ENCODE data around the gene PRKX.
"Not testable (repeated sequence)": the region's sequence is repeated elsewhere in the genome, so short reads cannot be mapped to it uniquely, and the experiment has no call there.

The PRKX gene

GRCh38 chrX:3712870-3713224 is 602 bp downstream of the PRKX start:
- no peak for TF ChIP-seq EZH2phosphoT487 (IDR thresholded peaks at IDR 0.05; ENCODE audit: borderline replicate concordance, low read length)
- H3K4me2 ChIP-seq (ENCODE audit: low read length): peak overlapping the region; percentile 89
- H3F3A ChIP-seq (ENCODE audit: control insufficient read depth, insufficient read depth): no peaks in the 10 kb centered on the region
- peaks cover 23% of the 10 kb centered on the region for H3K4me1 ChIP-seq (ENCODE audit: control insufficient read depth, low read length)
- peak overlapping the region; percentile 81 for H3K4me3 ChIP-seq (ENCODE audit: low read length)
- H3K9me3 ChIP-seq (ENCODE audit: control insufficient read depth, insufficient read depth, low read length): no peaks in the 10 kb centered on the region
- no peaks in the 10 kb centered on the region for H3K36me3 ChIP-seq (ENCODE audit: control insufficient read depth, low read length)
- peaks cover 30% of the 10 kb centered on the region for H3K79me2 ChIP-seq (ENCODE audit: control insufficient read depth, low read length)
- H4K20me1 ChIP-seq (ENCODE audit: control insufficient read depth, insufficient read depth, low read depth, low read length): no peaks in the 10 kb centered on the region
- no peaks in the 10 kb centered on the region for H3K27me3 ChIP-seq (ENCODE audit: control insufficient read depth, low read length)
- H3K9me2 ChIP-seq (replicated peaks; ENCODE audit: control insufficient read depth, low read length): no peaks in the 10 kb centered on the region
- H3K27ac ChIP-seq (ENCODE audit: low read depth, low read length): no peak overlapping the region

- no peaks in the 10 kb centered on the region for H3K36me3 ChIP-seq (ENCODE audit: control insufficient read depth, low read length)
- H3F3A ChIP-seq (ENCODE audit: control insufficient read depth, insufficient read depth): no peaks in the 10 kb centered on the region
- H3K4me1 ChIP-seq (ENCODE audit: control insufficient read depth, low read length): peaks cover 23% of the 10 kb centered on the region
- no peaks in the 10 kb centered on the region for H3K27me3 ChIP-seq (ENCODE audit: control insufficient read depth, low read length)
- H3K9me3 ChIP-seq (ENCODE audit: control insufficient read depth, insufficient read depth, low read length): no peaks in the 10 kb centered on the region
- no peaks in the 10 kb centered on the region for H3K9me2 ChIP-seq (replicated peaks; ENCODE audit: control insufficient read depth, low read length)
- peak overlapping the region; percentile 89 for H3K4me2 ChIP-seq (ENCODE audit: low read length)
- H3K27ac ChIP-seq (ENCODE audit: low read depth, low read length): no peak overlapping the region
- TF ChIP-seq EZH2phosphoT487 (IDR thresholded peaks at IDR 0.05; ENCODE audit: borderline replicate concordance, low read length): no peak
- no peak for TF ChIP-seq CTCF (IDR thresholded peaks at IDR 0.05; ENCODE audit: low read depth, low read length, poor library complexity, severe bottlenecking)
- H3K4me3 ChIP-seq (ENCODE audit: low read length): peak overlapping the region; percentile 81
- peaks cover 30% of the 10 kb centered on the region for H3K79me2 ChIP-seq (ENCODE audit: control insufficient read depth, low read length)
- H4K20me1 ChIP-seq (ENCODE audit: control insufficient read depth, insufficient read depth, low read depth, low read length): no peaks in the 10 kb centered on the region
Measured at GRCh38 chrX:3712051-3712869, 1.2 kb downstream of the PRKX start.

GRCh38 chrX:3711331-3711917 is 2.0 kb downstream of the PRKX start:
- peak overlapping the region; percentile 89 for H3K4me2 ChIP-seq (ENCODE audit: low read length)
- peaks cover 35% of the 10 kb centered on the region for H3K79me2 ChIP-seq (ENCODE audit: control insufficient read depth, low read length)
- H3K27me3 ChIP-seq (ENCODE audit: control insufficient read depth, low read length): no peaks in the 10 kb centered on the region
- peak overlapping the region; percentile 9; the same call in 1 of the 2 replicates for H3K27ac ChIP-seq (ENCODE audit: low read depth, low read length)
- no peaks in the 10 kb centered on the region for H3F3A ChIP-seq (ENCODE audit: control insufficient read depth, insufficient read depth)
- H3K9me2 ChIP-seq (replicated peaks; ENCODE audit: control insufficient read depth, low read length): no peaks in the 10 kb centered on the region
- no peaks in the 10 kb centered on the region for H3K9me3 ChIP-seq (ENCODE audit: control insufficient read depth, insufficient read depth, low read length)
- peaks cover 23% of the 10 kb centered on the region for H3K4me1 ChIP-seq (ENCODE audit: control insufficient read depth, low read length)
- no peaks in the 10 kb centered on the region for H4K20me1 ChIP-seq (ENCODE audit: control insufficient read depth, insufficient read depth, low read depth, low read length)
- TF ChIP-seq EZH2phosphoT487 (IDR thresholded peaks at IDR 0.05; ENCODE audit: borderline replicate concordance, low read length) (no peak), CTCF (IDR thresholded peaks at IDR 0.05; ENCODE audit: low read depth, low read length, poor library complexity, severe bottlenecking) (no peak)
- peak overlapping the region; percentile 81 for H3K4me3 ChIP-seq (ENCODE audit: low read length)
- H3K36me3 ChIP-seq (ENCODE audit: control insufficient read depth, low read length): no peaks in the 10 kb centered on the region

- not testable (repeated sequence) for H3K9me3 ChIP-seq (ENCODE audit: control insufficient read depth, insufficient read depth, low read length); H3K4me2 ChIP-seq (ENCODE audit: low read length); H4K20me1 ChIP-seq (ENCODE audit: control insufficient read depth, insufficient read depth, low read depth, low read length); H3F3A ChIP-seq (ENCODE audit: control insufficient read depth, insufficient read depth); H3K27ac ChIP-seq (ENCODE audit: low read depth, low read length); H3K9me2 ChIP-seq (replicated peaks; ENCODE audit: control insufficient read depth, low read length); H3K36me3 ChIP-seq (ENCODE audit: control insufficient read depth, low read length); H3K27me3 ChIP-seq (ENCODE audit: control insufficient read depth, low read length); H3K4me3 ChIP-seq (ENCODE audit: low read length)
- peaks cover 19% of the 10 kb centered on the region for H3K4me1 ChIP-seq (ENCODE audit: control insufficient read depth, low read length)
- H3K79me2 ChIP-seq (ENCODE audit: control insufficient read depth, low read length): peaks cover 37% of the 10 kb centered on the region
Measured at GRCh38 chrX:3707673-3708274, 5.7 kb downstream of the PRKX start.

All from DOHH2 (cell line).